Esophagus muscularis mucosa (tissue), 4 donors: ENCODE data around the gene AFTPH.

ENCODE experiments used
- CTCF ChIP-seq, 3 experiments: fragments of 200-600 bp in 2 of 3; fragments of 450-650 bp in 1 of 3; sonication (generic) in 2 of 3; IDR thresholded peaks; one replicate each; pipeline ENCODE4 v1.5.1; 2017 to 2019; ENCODE audit warnings: antibody characterized with exemption in 3 of 3, mild to moderate bottlenecking in 2 of 3, moderate library complexity in 1 of 3
- EP300 ChIP-seq: sonication (generic); formaldehyde crosslinking; IDR thresholded peaks from one replicate; pipeline ENCODE4 v1.6.1; 2017; ENCODE audit warnings: antibody characterized with exemption
- POLR2A ChIP-seq: fragments of 450-650 bp; IDR thresholded peaks from one replicate; pipeline ENCODE4 v1.6.1; 2017; ENCODE audit warnings: antibody characterized with exemption, moderate library complexity, mild to moderate bottlenecking, low read depth
- POLR2AphosphoS5 ChIP-seq, 2 donors: sonication (generic); formaldehyde crosslinking; IDR thresholded peaks; one replicate each; pipeline ENCODE4 v1.6.1; 2017; ENCODE audit warnings: antibody characterized with exemption in 2 of 2

GRCh38 chr2:64641599-64641998 is 117.5 kb downstream of the AFTPH start:
- TF ChIP-seq POLR2AphosphoS5 (IDR thresholded peaks at IDR 0.05) = no peak
- TF ChIP-seq POLR2A = no peak
- no peak for TF ChIP-seq CTCF (IDR thresholded peaks at IDR 0.05)
- TF ChIP-seq EP300 = no peak
